ENCODE measurements around the gene PPP2CA. TPM values are rescaled to one million over a fixed set of nuclear protein-coding genes. Genes with fewer than 3 reads are reported as not detected.

The PPP2CA gene
- total and polyA plus RNA-seq, 2 of the 8 experiments (the other 6 are each of a cell fraction or from before 2014, with no cell fraction given): 75.0 to 205 TPM

- H3K36me3 ChIP-seq (ENCODE audit: control insufficient read depth in 2 of 4, insufficient read depth in 4 of 4, low read length in 3 of 4): peaks cover 3 to 32% (median 15%) of the 10 kb centered on the region in 4 experiments
- no peak overlapping the region for H4K8ac ChIP-seq (ENCODE audit: extremely low read depth, insufficient read depth, low read length)
- H3K4ac ChIP-seq (replicated peaks; ENCODE audit: insufficient read length, low read depth, low read length): no peak overlapping the region
- H2BK15ac ChIP-seq (ENCODE audit: low read length): no peak overlapping the region
- H3K27ac ChIP-seq (ENCODE audit: low read depth, low read length): no peak overlapping the region
- H4K5ac ChIP-seq (ENCODE audit: insufficient read length, low read depth, low read length): no peak overlapping the region
- peaks cover 48 to 97% of the 10 kb centered on the region in 2 experiments for H3K79me2 ChIP-seq (ENCODE audit: control insufficient read depth in 1 of 2, insufficient read depth in 2 of 2, low read length in 2 of 2)
- H3K23me2 ChIP-seq (ENCODE audit: low read depth, low read length): no peaks in the 10 kb centered on the region
- no peak overlapping the region for H3K4me2 ChIP-seq (ENCODE audit: insufficient read depth in 1 of 2, low read depth in 2 of 2, low read length in 2 of 2)
- H3K4me1 ChIP-seq (replicated peaks in 1 of 4; ENCODE audit: control insufficient read depth in 3 of 4, insufficient read depth in 4 of 4, low read length in 3 of 4): no peaks in the 10 kb centered on the region
- POLR2A ChIA-PET (ENCODE audit: partially characterized antibody): interaction anchor here (2.2 to 14.9 kb wide), 3 partner anchors 15 to 20 kb away, joined by 8 to 166 read pairs (median 19); partner anchors contain the start of gene PPP2CA
- CTCF ChIA-PET (ENCODE audit: partially characterized antibody): interaction anchor here (1.5 to 1.8 kb wide), 3 partner anchors 15 to 62 kb away, joined by 3 to 5 read pairs (median 3); no protein-coding TSS in a partner anchor
- H3K56ac ChIP-seq (replicated peaks; ENCODE audit: insufficient read length, low read depth, low read length): no peak overlapping the region
- no peak overlapping the region for H3K4me3 ChIP-seq (ENCODE audit: extremely low read depth in 1 of 4, insufficient read depth in 2 of 4, low read depth in 3 of 4, low read length in 4 of 4)
- H2AFZ ChIP-seq (ENCODE audit: low read length): no peak overlapping the region
- H3K27me3 ChIP-seq (replicated peaks in 1 of 4; ENCODE audit: control insufficient read depth in 3 of 4, extremely low read depth in 1 of 4, insufficient read depth in 3 of 4, low read length in 3 of 4): no peaks in the 10 kb centered on the region
- peaks cover 23 to 31% of the 10 kb centered on the region in 2 experiments for H4K20me1 ChIP-seq (replicated peaks in 1 of 2; ENCODE audit: control insufficient read depth in 1 of 2, insufficient read depth in 2 of 2, low read length in 2 of 2)
- whole genome bisulfite sequencing, 2 experiments (ENCODE audit: extremely low coverage in 1 of 2, insufficient coverage in 1 of 2, insufficient read length in 1 of 2, insufficient replicate concordance in 2 of 2, low coverage in 1 of 2, low lambda C conversion rate in 2 of 2, missing lambda C conversion rate in 1 of 2): 80% methylated on average over 1 of the region's 1 CpG; no CpG with 5 or more reads in 1 of the 2 experiments
- no peak overlapping the region for H2BK12ac ChIP-seq (ENCODE audit: low read depth, low read length)
- H3K18ac ChIP-seq (ENCODE audit: extremely low read depth, low read length): no peak overlapping the region
- no peak overlapping the region for H2BK20ac ChIP-seq (ENCODE audit: low read length)
- H3K9ac ChIP-seq (replicated peaks in 1 of 4; ENCODE audit: extremely low read depth in 1 of 4, low read depth in 3 of 4, low read length in 3 of 4): no peak overlapping the region
- no peaks in the 10 kb centered on the region for H3K9me3 ChIP-seq (ENCODE audit: insufficient read depth in 2 of 2, low read depth in 1 of 2, low read length in 1 of 2)
- H4K91ac ChIP-seq (replicated peaks; ENCODE audit: insufficient read length, low read length): no peak overlapping the region
- TF ChIP-seq HDAC2 (IDR thresholded peaks at IDR 0.05; ENCODE audit: borderline replicate concordance in 1 of 2, low read depth in 2 of 2, low read length in 2 of 2): no peak
- no peak for TF ChIP-seq GABPA (IDR thresholded peaks at IDR 0.05; ENCODE audit: borderline replicate concordance, insufficient read depth, low read length)
- no peak overlapping the region for H3K14ac ChIP-seq (ENCODE audit: insufficient read length)
- FAIRE-seq (no peak), DNase-seq (ENCODE audit: low read depth in 1 of 2, low spot score in 2 of 2) (no peak)
- H3K23ac ChIP-seq (ENCODE audit: insufficient read length): no peak overlapping the region
- peaks cover 3% of the 10 kb centered on the region; the same call in 1 of the 2 replicates for H3K79me1 ChIP-seq (ENCODE audit: low read depth, low read length)
- H2BK5ac ChIP-seq (ENCODE audit: low read depth, low read length): no peak overlapping the region
- no peak overlapping the region for H2AK5ac ChIP-seq (ENCODE audit: low read depth, low read length)
- H2BK120ac ChIP-seq (replicated peaks; ENCODE audit: low read depth, low read length): no peak overlapping the region
Measured at GRCh38 chr5:134207696-134208095, 18.2 kb downstream of the PPP2CA start.
